Endodermal cell (in vitro differentiated cells): ENCODE data around the gene DGCR2. TPM values are rescaled to one million over a fixed set of nuclear protein-coding genes. Genes with fewer than 3 reads are reported as not detected.

Experiments used
- DNase-seq: peaks from one replicate; pipeline ENCODE4 v3.0.0-alpha.2; 2017
- H3K27ac ChIP-seq: 2 replicates; pipeline ENCODE4 v1.5.1; 2013; ENCODE audit warnings: mild to moderate bottlenecking, low read depth, low read length, moderate library complexity
- H3K27me3 ChIP-seq: 2 replicates; pipeline ENCODE4 v1.6.1; 2013; ENCODE audit warnings: mild to moderate bottlenecking, low read length, moderate library complexity; ENCODE audit not compliant: insufficient read depth, control insufficient read depth, poor library complexity, severe bottlenecking
- H3K36me3 ChIP-seq: 2 replicates; pipeline ENCODE4 v1.7.0; 2013; ENCODE audit warnings: mild to moderate bottlenecking, low read length, moderate library complexity; ENCODE audit not compliant: control insufficient read depth, insufficient read depth
- H3K4me1 ChIP-seq: one replicate; pipeline ENCODE4 v1.7.0; 2013; ENCODE audit warnings: low read length; ENCODE audit not compliant: control insufficient read depth, insufficient read depth
- H3K4me3 ChIP-seq: 2 replicates; pipeline ENCODE4 v1.5.1; 2013; ENCODE audit warnings: mild to moderate bottlenecking, low read length, moderate library complexity
- H3K9ac ChIP-seq: 2 replicates; pipeline ENCODE4 v1.6.1; 2013; ENCODE audit warnings: mild to moderate bottlenecking, low read length, moderate library complexity; ENCODE audit not compliant: poor library complexity, severe bottlenecking; ENCODE audit errors: extremely low read depth
- H3K9me3 ChIP-seq: 2 replicates; pipeline ENCODE4 v1.6.1; 2013; ENCODE audit warnings: mild to moderate bottlenecking, low read length, moderate library complexity; ENCODE audit not compliant: control insufficient read depth
- H3K27ac Mint-ChIP-seq: 2 replicates; pipeline ENCODE4 v1.8.0; 2020; ENCODE audit warnings: mixed read lengths
- H3K27me3 Mint-ChIP-seq: 2 replicates; pipeline ENCODE4 v1.8.0; 2021; ENCODE audit warnings: mild to moderate bottlenecking, mixed read lengths; ENCODE audit not compliant: insufficient read depth
- H3K36me3 Mint-ChIP-seq: 2 replicates; pipeline ENCODE4 v1.8.0; 2020; ENCODE audit warnings: low read depth, mixed read lengths
- H3K4me1 Mint-ChIP-seq: 2 replicates; pipeline ENCODE4 v1.8.0; 2020; ENCODE audit warnings: mixed read lengths
- H3K4me3 Mint-ChIP-seq: 2 replicates; pipeline ENCODE4 v1.8.0; 2020; ENCODE audit warnings: mild to moderate bottlenecking, moderate library complexity, mixed read lengths
- H3K9me3 Mint-ChIP-seq: 2 replicates; pipeline ENCODE4 v1.8.0; 2020; ENCODE audit warnings: mild to moderate bottlenecking, mixed read lengths
- CTCF ChIP-seq: fragments of 200-600 bp; sonication (generic); conservative IDR thresholded peaks from 2 replicates; pipeline ENCODE4 v1.5.0; 2021; ENCODE audit warnings: antibody characterized with exemption, mild to moderate bottlenecking
- WGBS, 2 experiments: methylation state at CpG; one replicate each; pipeline versions ENCODE4 v1.1.5 to v1.1.7; 2013; ENCODE audit warnings: missing lambda C conversion rate in 2 of 2, mixed read lengths in 1 of 2; ENCODE audit not compliant: insufficient coverage in 1 of 2, insufficient read length in 1 of 2; 5-methylcytosine and 5-hydroxymethylcytosine counted together
- total RNA-seq, 2 donors: library from RNA; stranded (reverse); fragmentation: NEBNext Ultra II Directional in 1 of 2; extraction: Animal tissue kit (Norgen Biotek cat#: 25700) in 1 of 2; gene quantifications; 2 replicates in 1 of 2; 3 replicates in 1 of 2; pipeline ENCODE4 v1.2.1, GENCODE V29; 2021

The DGCR2 gene
- total RNA-seq, 2 donors from 2014 or later: 54.6 to 62.9 TPM

GRCh38 chr22:18995327-18995711, 126.9 kb downstream of the DGCR2 start:
- H3K27me3 ChIP-seq: peaks cover 43% of the 10 kb centered on the region
- Mint-ChIP-seq H3K9me3 (no peaks in the 10 kb centered on the region), H3K36me3 (no peaks in the 10 kb centered on the region), H3K4me3 (no peak overlapping the region), H3K27ac (no peak overlapping the region), H3K27me3 (peaks cover 91% of the 10 kb centered on the region), H3K4me1 (peaks cover 33% of the 10 kb centered on the region)
- no peak for DNase-seq
- no peaks in the 10 kb centered on the region for H3K36me3 ChIP-seq
- H3K9me3 ChIP-seq: no peaks in the 10 kb centered on the region
- 94 to 98% methylated on average over 5 to 9 of the region's 9 CpGs for WGBS, 2 experiments
- H3K27ac ChIP-seq: no peak overlapping the region
- peaks cover 19% of the 10 kb centered on the region for H3K4me1 ChIP-seq
- TF ChIP-seq CTCF: no peak
- no peak overlapping the region for H3K4me3 ChIP-seq
- no peak overlapping the region for H3K9ac ChIP-seq

GRCh38 chr22:18994701-18995326, 127.4 kb downstream of the DGCR2 start:
- Histone ChIP-seq H3K36me3 (no peaks in the 10 kb centered on the region), H3K27me3 (peaks cover 38% of the 10 kb centered on the region), H3K9me3 (no peaks in the 10 kb centered on the region), H3K4me1 (peaks cover 19% of the 10 kb centered on the region), H3K4me3 (no peak overlapping the region), H3K9ac (no peak overlapping the region), H3K27ac (no peak overlapping the region)
- no peaks in the 10 kb centered on the region for H3K36me3 Mint-ChIP-seq
- peaks cover 90% of the 10 kb centered on the region for H3K27me3 Mint-ChIP-seq
- 59 to 63% methylated on average over 10 to 15 of the region's 15 CpGs for WGBS, 2 experiments
- H3K27ac Mint-ChIP-seq: no peak overlapping the region
- H3K4me1 Mint-ChIP-seq: peaks cover 33% of the 10 kb centered on the region
- TF ChIP-seq CTCF: no peak
- H3K9me3 Mint-ChIP-seq: no peaks in the 10 kb centered on the region
- peak; percentile 88 for DNase-seq
- H3K4me3 Mint-ChIP-seq: no peak overlapping the region

GRCh38 chr22:18994056-18994455, 128.2 kb downstream of the DGCR2 start:
- no peak for DNase-seq
- H3K27ac Mint-ChIP-seq: no peak overlapping the region

More at GRCh38 chr22:18994056-18994455, 128.2 kb downstream of the DGCR2 start:
- Histone ChIP-seq H3K4me1 (peaks cover 19% of the 10 kb centered on the region), H3K36me3 (no peaks in the 10 kb centered on the region), H3K9me3 (no peaks in the 10 kb centered on the region), H3K4me3 (no peak overlapping the region), H3K9ac (no peak overlapping the region), H3K27me3 (peaks cover 31% of the 10 kb centered on the region), H3K27ac (no peak overlapping the region)
- Mint-ChIP-seq H3K4me3 (no peak overlapping the region), H3K4me1 (peaks cover 33% of the 10 kb centered on the region), H3K36me3 (no peaks in the 10 kb centered on the region), H3K27me3 (peaks cover 88% of the 10 kb centered on the region), H3K9me3 (no peaks in the 10 kb centered on the region)
- 91 to 97% methylated on average over 10 to 17 of the region's 17 CpGs for WGBS, 2 experiments
- no peak for TF ChIP-seq CTCF
